GM12874 (cell line): Measurements from ENCODE around the gene CAPN5.

Source experiments
- TF ChIP-seq, protein P1 (sequence below): IDR thresholded peaks from 2 replicates; pipeline ENCODE4 v1.5.1; 2011; ENCODE audit warnings: low read depth, mild to moderate bottlenecking, control low read depth, low read length, moderate library complexity; ENCODE audit not compliant: insufficient read depth

Gene CAPN5

DNA sequence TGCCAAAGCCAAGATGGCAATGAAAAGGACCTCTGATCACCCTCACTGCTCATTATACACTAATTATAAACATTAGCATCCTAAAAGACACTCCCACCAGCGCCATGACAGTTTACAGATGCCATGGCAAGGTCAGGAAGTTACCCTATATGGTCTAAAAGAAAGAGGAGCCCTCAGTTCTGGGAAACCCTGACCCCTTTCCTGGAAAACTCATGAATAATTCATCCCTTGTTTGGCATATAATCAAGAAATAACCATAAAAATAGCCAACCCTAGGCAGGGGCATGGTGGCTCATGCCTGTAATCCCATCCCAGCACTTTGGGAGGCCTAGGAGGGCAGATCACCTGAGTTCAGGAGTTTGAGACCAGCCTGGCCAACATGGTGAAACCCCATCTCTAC lies 12.7 kb upstream of the CAPN5 start:
- TF ChIP-seq, protein P1, sequence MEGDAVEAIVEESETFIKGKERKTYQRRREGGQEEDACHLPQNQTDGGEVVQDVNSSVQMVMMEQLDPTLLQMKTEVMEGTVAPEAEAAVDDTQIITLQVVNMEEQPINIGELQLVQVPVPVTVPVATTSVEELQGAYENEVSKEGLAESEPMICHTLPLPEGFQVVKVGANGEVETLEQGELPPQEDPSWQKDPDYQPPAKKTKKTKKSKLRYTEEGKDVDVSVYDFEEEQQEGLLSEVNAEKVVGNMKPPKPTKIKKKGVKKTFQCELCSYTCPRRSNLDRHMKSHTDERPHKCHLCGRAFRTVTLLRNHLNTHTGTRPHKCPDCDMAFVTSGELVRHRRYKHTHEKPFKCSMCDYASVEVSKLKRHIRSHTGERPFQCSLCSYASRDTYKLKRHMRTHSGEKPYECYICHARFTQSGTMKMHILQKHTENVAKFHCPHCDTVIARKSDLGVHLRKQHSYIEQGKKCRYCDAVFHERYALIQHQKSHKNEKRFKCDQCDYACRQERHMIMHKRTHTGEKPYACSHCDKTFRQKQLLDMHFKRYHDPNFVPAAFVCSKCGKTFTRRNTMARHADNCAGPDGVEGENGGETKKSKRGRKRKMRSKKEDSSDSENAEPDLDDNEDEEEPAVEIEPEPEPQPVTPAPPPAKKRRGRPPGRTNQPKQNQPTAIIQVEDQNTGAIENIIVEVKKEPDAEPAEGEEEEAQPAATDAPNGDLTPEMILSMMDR = no peak

DNA sequence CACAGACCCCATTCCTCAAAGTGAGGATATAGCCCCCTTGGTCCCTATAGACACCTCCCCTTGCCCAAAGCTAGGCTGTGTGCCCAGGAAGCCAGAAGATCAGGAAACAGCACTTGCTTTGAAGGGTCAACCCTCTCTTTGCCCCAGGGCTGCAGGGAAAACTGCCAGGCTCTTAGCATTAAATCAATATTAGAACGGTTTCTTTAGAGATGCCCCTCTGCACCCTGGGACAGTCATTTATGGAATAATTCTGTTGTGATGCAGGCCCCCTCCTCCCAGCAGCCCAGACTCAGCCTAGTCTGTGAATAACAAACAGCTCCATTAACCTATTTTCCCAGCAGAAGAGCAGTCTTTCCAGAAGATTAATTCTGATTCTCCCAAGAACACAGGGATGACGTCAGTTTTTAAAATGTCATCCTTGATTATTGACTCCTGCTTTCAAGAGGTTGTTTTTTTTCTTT lies 11.6 kb upstream of the CAPN5 start:
- TF ChIP-seq, protein P1 = no peak

DNA sequence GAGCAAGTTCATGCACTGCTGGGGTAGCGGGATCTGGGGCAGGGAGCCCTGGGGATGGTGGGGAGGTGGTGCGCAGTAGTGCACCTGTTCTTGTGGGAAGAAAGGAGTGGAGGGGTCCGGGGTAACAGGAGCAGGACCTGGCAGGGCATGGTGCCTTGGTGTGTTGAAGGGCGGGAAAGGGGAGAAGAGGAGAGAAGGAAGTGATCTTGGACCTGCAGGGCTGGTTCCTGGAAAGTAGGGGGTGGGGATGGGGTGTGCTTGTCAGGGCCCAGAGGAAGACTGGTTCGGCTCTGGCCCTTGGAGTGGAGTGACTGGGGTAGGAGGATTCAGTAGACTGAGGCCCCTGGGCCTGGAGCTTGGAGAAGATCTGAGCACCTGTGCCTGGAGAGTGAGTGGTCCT lies 10.9 kb upstream of the CAPN5 start:
- TF ChIP-seq, protein P1 = no peak

DNA sequence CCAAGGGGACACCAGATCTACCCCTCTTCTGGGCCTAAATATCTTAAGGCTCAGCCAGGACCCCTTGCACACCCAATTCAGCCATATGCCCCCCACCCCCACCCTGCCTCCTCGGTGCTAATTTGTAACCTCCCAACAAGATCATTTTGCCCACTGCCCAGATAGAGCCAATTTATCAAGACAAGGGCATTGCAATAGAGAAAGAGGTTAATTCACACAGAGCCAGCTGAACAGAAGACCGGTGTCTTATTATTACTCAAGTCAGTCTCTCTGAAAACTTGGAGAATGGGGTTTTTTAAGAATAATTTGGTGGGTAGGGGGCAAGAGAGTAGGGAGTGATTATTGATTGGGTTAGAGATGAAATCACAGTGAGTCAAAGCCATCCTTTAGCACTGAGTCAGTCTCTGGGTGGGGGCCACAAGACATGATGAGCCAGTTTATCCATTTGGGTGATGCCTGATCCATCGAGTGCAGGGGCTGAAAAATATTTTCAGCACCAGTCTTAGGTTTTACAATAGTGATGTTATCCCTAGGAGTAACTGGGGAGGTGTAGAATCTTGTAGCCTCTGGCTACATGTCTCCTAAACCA lies 9.9 kb upstream of the CAPN5 start:
- TF ChIP-seq, protein P1 = no peak

DNA sequence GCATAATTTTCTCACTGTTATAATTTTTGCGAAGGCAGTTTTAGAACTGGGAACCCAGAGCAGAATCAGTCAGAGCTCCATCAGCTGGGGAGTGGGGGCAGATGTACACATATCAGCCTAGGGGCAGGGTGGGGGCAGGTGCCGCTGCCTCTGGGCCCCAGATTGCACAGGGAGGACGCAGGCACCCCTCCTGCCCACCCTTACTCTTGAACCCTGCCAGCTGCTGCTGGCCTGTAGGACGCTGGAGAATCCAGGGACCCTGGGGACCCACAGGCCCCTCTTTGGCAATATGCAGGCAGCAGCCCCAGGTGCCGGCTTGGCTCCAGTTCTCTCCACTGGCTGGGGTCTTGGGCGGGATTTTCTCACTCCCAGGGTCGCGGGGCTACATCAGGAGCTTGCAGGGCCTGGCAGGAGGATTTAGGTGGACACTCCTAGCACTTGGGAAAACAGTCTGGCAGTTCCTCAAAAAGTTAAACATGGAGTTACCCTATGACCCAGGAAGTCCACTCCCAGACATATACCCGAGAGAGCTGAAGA lies 8.8 kb upstream of the CAPN5 start:
- TF ChIP-seq, protein P1 = no peak

DNA sequence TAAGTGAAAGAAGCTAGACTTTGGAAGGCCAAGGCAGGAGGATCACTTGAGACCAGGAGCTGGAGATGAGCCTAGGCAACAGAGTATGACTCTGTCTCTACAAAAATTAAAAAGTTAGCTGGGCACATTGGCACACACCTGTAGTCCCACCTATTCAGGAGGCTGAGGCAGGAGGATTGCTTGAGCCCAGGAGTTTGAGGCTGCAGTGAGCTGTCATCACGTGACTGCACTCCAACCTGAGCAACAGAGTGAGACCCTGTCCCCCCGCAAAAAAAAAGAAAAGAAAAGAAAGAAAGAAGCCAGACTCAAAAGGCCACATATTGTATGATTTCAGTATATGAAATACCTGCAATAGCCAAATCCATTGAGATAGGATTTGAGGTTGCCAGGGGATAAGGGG lies 7.9 kb upstream of the CAPN5 start:
- TF ChIP-seq, protein P1 = no peak

DNA sequence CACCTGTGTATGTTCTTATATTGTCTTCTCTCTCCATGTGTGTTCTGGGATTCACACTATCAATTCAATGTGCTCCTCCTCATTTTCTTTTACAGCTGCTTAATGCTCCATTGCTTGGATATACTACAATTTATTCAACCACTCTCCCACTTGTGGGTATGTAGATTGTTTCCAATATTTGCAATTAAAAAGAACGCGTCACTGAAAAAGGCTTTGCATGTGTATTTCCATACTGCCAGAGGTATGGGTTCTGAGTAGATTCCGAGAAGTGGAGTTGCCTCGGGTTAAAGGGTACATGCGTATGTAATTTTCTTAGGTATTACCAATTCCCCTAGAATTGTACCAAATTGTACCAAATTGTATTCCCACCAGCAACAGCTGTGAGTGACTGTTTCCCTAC lies 7.0 kb upstream of the CAPN5 start:
- TF ChIP-seq, protein P1 = no peak
